ENCODE results near the gene TMEM250. TPM values are rescaled to one million over a fixed set of nuclear protein-coding genes. Genes with fewer than 3 reads are reported as not detected.

Gene TMEM250
- polyA plus RNA-seq, 3 donors: 15.5 to 17.5 (median 16.3) TPM

GRCh38 chr9:136147890-136148714, 29.4 kb upstream of the TMEM250 start:
- no peak for DNase-seq (ENCODE audit: low read depth in 3 of 3, low spot score in 2 of 3)

- DNase-seq (ENCODE audit: low read depth in 3 of 3, low spot score in 2 of 3): no peak
These were observed 28.6 kb upstream of the TMEM250 start for GRCh38 chr9:136147038-136147889.

- no peak for DNase-seq (ENCODE audit: low read depth in 3 of 3, low spot score in 2 of 3)
These were observed 27.7 kb upstream of the TMEM250 start for GRCh38 chr9:136146126-136147037.

GRCh38 chr9:136145580-136145979, 26.9 kb upstream of the TMEM250 start:
- no peak for DNase-seq (ENCODE audit: low read depth in 3 of 3, low spot score in 2 of 3)

GRCh38 chr9:136144450-136144849, 25.8 kb upstream of the TMEM250 start:
- no peak for DNase-seq (ENCODE audit: low read depth in 3 of 3, low spot score in 2 of 3)

- no peak for DNase-seq (ENCODE audit: low read depth in 3 of 3, low spot score in 2 of 3)
These were observed 24.7 kb upstream of the TMEM250 start for GRCh38 chr9:136143215-136144001.

GRCh38 chr9:136142859-136143214, 24.2 kb upstream of the TMEM250 start:
- no peak for DNase-seq (ENCODE audit: low read depth in 3 of 3, low spot score in 2 of 3)

- DNase-seq (ENCODE audit: low read depth in 3 of 3, low spot score in 2 of 3): no peak
These were observed 23.7 kb upstream of the TMEM250 start for GRCh38 chr9:136142414-136142796.

- no peak for DNase-seq (ENCODE audit: low read depth in 3 of 3, low spot score in 2 of 3)
These were observed 23.2 kb upstream of the TMEM250 start for GRCh38 chr9:136141682-136142413.

GRCh38 chr9:136140966-136141365, 22.3 kb upstream of the TMEM250 start:
- no peak for DNase-seq (ENCODE audit: low read depth in 3 of 3, low spot score in 2 of 3)

- no peak for DNase-seq (ENCODE audit: low read depth in 3 of 3, low spot score in 2 of 3)
These were observed 21.4 kb upstream of the TMEM250 start for GRCh38 chr9:136140046-136140445.

- no peak for DNase-seq (ENCODE audit: low read depth in 3 of 3, low spot score in 2 of 3)
These were observed 19.9 kb upstream of the TMEM250 start for GRCh38 chr9:136138566-136138965.

- no peak for DNase-seq (ENCODE audit: low read depth in 3 of 3, low spot score in 2 of 3)
These were observed 18.9 kb upstream of the TMEM250 start for GRCh38 chr9:136137321-136138265.

- no peak for DNase-seq (ENCODE audit: low read depth in 3 of 3, low spot score in 2 of 3)
These were observed 17.7 kb upstream of the TMEM250 start for GRCh38 chr9:136136127-136136925.

GRCh38 chr9:136135326-136136126, 16.9 kb upstream of the TMEM250 start:
- no peak for DNase-seq (ENCODE audit: low read depth in 3 of 3, low spot score in 2 of 3)

GRCh38 chr9:136133959-136134484, 15.3 kb upstream of the TMEM250 start:
- no peak for DNase-seq (ENCODE audit: low read depth in 3 of 3, low spot score in 2 of 3)

Data from right renal cortex interstitium (tissue), 3 donors.